ENCODE measurements around the gene RSPO3. TPM values are rescaled to one million over a fixed set of nuclear protein-coding genes. Genes with fewer than 3 reads are reported as not detected.
"Not testable (repeated sequence)": the region's sequence is repeated elsewhere in the genome, so short reads cannot be mapped to it uniquely, and the experiment has no call there.

The RSPO3 gene
- total RNA-seq, 2 donors from 2014 or later: not detected

DNA sequence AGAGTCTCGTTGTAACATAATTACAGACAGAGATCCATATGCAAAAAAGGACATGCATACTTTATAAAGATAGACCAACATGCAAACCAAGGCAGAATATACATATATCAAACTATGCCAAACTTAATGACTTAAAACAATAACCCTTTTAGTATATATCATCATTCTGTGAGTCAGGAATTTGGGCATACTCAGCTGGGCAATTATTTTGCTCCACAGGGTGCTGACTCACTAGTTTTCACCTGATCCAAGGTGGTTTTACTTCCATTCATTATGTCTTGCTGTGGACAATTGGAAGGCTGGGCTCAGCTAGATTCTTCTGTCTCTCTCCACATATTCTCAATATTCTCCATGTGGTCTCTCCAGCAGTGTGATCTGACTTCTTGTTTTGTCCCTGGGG, 107.0 kb downstream of the RSPO3 start:
- peaks cover 41% of the 10 kb centered on the region for H3K27me3 Mint-ChIP-seq

DNA sequence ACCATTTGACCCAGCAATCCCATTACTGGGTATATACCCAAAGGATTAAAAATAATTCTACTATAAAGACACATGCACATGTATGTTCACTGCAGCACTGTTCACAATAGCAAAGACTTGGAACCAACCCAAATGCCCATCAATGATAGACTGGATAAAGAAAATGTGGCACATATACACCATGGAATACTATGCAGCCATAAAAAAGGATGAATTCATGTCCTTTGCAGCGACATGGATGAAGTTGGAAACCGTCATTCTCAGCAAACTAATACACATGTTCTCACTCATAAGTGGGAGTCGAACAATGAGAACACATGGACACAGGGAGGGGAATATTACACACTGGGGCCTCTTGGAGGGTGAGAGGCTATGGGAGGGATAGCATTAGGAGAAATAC, 115.3 kb downstream of the RSPO3 start:
- not testable (repeated sequence) for H3K4me1 Mint-ChIP-seq; H3K36me3 Mint-ChIP-seq (ENCODE audit: low read depth); ATAC-seq; H3K9me3 ChIP-seq (ENCODE audit: control insufficient read depth, low read length, poor library complexity, severe bottlenecking); H3K27ac Mint-ChIP-seq; DNase-seq; H3K4me3 Mint-ChIP-seq; H3K27me3 Mint-ChIP-seq

More for the DNA sequence above, 107.0 kb downstream of the RSPO3 start:
- no peak overlapping the region for H3K27ac Mint-ChIP-seq
- DNase-seq: no peak
- no peak overlapping the region for H3K4me3 Mint-ChIP-seq
- no peaks in the 10 kb centered on the region for H3K9me3 ChIP-seq (ENCODE audit: control insufficient read depth, low read length, poor library complexity, severe bottlenecking)
- no peaks in the 10 kb centered on the region for H3K4me1 Mint-ChIP-seq
- peaks cover 2% of the 10 kb centered on the region for H3K36me3 Mint-ChIP-seq (ENCODE audit: low read depth)
- ATAC-seq: no peak

DNA sequence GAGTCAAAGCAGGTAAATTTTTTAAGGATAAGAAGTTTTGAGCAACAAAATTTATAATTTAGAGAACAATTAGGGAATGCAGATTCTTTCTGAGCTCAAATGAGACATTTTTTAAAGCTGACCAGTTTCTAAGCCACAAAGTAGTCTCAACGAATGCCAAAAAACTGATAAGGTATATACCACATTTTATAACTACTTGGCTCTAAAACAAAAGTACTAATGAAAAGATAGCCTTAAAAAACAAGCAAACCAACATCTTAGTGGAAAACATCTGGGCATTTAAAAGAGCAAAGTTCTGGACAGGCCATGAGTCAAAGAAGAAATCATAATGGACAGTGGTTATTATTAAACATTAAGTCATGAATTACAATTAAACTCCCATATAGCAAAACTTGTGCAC, 125.0 kb downstream of the RSPO3 start:
- DNase-seq (no peak), ATAC-seq (no peak)
- Mint-ChIP-seq H3K27ac (no peak overlapping the region), H3K4me1 (peaks cover 2% of the 10 kb centered on the region), H3K27me3 (peaks cover 37% of the 10 kb centered on the region), H3K4me3 (no peak overlapping the region), H3K36me3 (ENCODE audit: low read depth) (no peaks in the 10 kb centered on the region)
- H3K9me3 ChIP-seq (ENCODE audit: control insufficient read depth, low read length, poor library complexity, severe bottlenecking): no peaks in the 10 kb centered on the region

Other genes with a start within 250 kb of the RSPO3 start
- gene RNF146, start 148.2 kb downstream of the RSPO3 start, total RNA-seq: 10 to 100 TPM; 14.6 to 14.8 TPM
- gene ECHDC1, start 224.9 kb downstream of the RSPO3 start, total RNA-seq: 10 to 100 TPM; 17.7 to 20.4 TPM

All from T-helper 17 cell (primary cell).